Measurements from ENCODE around the gene GRAMD2B. TPM values are rescaled to one million over a fixed set of nuclear protein-coding genes. Genes with fewer than 3 reads are reported as not detected.

Gene GRAMD2B
- total and polyA plus RNA-seq, 2 of the 13 experiments (the other 11 are each of a cell fraction or from before 2014, with no cell fraction given): 8.1 to 10.6 TPM

DNA sequence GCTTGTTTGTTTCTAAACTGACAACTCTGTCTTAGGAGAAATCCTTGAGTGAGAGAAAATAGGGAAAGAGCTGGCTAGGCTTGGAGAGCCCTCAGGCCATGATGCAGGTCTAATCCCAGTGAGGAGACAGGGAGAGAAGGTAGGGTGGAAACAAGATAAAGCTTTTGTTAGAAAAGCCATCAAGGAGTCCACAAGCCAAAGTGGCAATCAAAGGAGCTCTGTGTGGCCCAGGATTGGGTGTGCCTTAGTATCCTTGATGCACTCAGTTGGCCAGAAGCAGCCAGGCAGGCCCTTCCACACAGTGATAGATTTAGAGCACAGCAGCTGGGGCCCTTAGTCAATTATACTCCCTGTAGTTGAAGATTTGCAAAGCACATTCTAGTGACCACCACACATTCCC, 97.9 kb downstream of the GRAMD2B start:
- intact Hi-C loops (cut with micrococcal nuclease; ENCODE audit: unreplicated experiment) (no loop called here), in situ Hi-C loops (cut with HindIII; ENCODE audit: extremely low pct_ligation_motif_present, low pct_unique_long_range_greater_than_20kb) (no loop called here)
- TF ChIP-seq ZNF484 (CRISPR knock-in tag; IDR thresholded peaks at IDR 0.05; ENCODE audit: borderline replicate concordance, low read depth) (no peak), NFIC (IDR thresholded peaks at IDR 0.05; ENCODE audit: low read length) (no peak)
- Histone ChIP-seq H3K4me2 (ENCODE audit: low read depth, low read length) (no peak overlapping the region), H3K27ac (ENCODE audit: extremely low read length, insufficient read depth, low read length) (no peak overlapping the region), H4K20me1 (ENCODE audit: insufficient read depth, low read length) (no peaks in the 10 kb centered on the region), H3K27me3 (ENCODE audit: control insufficient read depth in 1 of 2, insufficient read depth in 2 of 2, low read length in 2 of 2) (no peaks in the 10 kb centered on the region), H2AFZ (ENCODE audit: low read length) (no peak overlapping the region), H3K4me1 (ENCODE audit: insufficient read depth, low read length) (no peaks in the 10 kb centered on the region; the same call in 1 of the 2 replicates), H3K36me3 (replicated peaks in 1 of 2; ENCODE audit: control insufficient read depth in 1 of 2, insufficient read depth in 2 of 2, low read length in 2 of 2) (no peaks in the 10 kb centered on the region), H3K9me3 (ENCODE audit: low read length) (no peaks in the 10 kb centered on the region), H3K79me2 (ENCODE audit: insufficient read depth, low read length) (no peaks in the 10 kb centered on the region), H3K9ac (ENCODE audit: insufficient read depth, low read depth, low read length) (no peak overlapping the region), H3K4me3 (replicated peaks in 1 of 3; ENCODE audit: insufficient read depth in 1 of 3, low read depth in 2 of 3, low read length in 3 of 3) (no peak overlapping the region)
- CTCF ChIA-PET (ENCODE audit: low intra/inter-chr PET ratio, low total read pairs): no interaction called here
- POLR2A ChIA-PET: no interaction called here
- DNase-seq (ENCODE audit: low spot score) (no peak), ATAC-seq (no peak), FAIRE-seq (no peak)
- BruUV-seq (replicated peaks): no TSS peak

DNA sequence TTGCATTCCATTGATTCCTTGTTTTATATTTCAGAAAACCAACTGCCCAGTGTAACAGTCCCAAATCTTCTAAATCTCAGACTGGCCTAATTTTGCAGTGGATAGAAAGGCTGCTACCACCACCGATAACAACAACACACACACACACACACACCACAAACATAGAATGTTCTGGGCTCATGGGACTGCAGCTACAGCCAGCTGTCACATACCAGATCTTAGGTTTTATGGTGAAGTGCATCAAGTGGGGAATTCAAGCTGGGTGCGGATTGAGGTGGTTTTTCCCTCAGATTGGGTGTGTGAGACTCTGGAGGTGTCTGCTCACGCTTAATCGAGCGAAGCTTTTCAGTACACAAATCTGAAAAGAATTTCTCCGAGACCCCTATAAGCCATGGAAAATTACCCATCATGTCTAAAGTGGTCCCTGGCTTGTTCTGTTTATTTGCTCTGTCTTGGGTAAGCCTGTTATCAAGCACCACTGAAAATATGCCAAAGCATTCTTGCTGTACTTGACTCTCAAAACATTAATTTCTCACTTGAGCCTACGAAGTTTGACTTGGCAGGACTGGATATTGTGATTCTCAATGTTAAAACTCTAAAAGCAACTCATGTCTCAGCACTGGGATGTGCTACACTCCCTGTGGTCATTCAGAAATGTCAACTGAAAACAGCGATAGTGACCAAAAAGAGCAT, 100.8 kb downstream of the GRAMD2B start:
- DNase-seq (ENCODE audit: low spot score): no peak
- TF ChIP-seq MYNN (CRISPR knock-in tag; IDR thresholded peaks at IDR 0.05; ENCODE audit: low read depth) (no peak), ZNF362 (CRISPR knock-in tag; IDR thresholded peaks at IDR 0.05; ENCODE audit: borderline replicate concordance) (no peak), SP5 (CRISPR knock-in tag; IDR thresholded peaks at IDR 0.05; ENCODE audit: borderline replicate concordance, low read depth) (no peak), ZNF333 (CRISPR knock-in tag; IDR thresholded peaks at IDR 0.05; ENCODE audit: borderline replicate concordance) (no peak), POGK (CRISPR knock-in tag; conservative IDR thresholded peaks at IDR 0.05) (no peak), EEA1 (CRISPR knock-in tag; IDR thresholded peaks at IDR 0.05; ENCODE audit: borderline replicate concordance) (no peak), SOX5 (CRISPR knock-in tag; IDR thresholded peaks at IDR 0.05; ENCODE audit: borderline replicate concordance) (no peak)
- TF ChIP-seq, protein P1, sequence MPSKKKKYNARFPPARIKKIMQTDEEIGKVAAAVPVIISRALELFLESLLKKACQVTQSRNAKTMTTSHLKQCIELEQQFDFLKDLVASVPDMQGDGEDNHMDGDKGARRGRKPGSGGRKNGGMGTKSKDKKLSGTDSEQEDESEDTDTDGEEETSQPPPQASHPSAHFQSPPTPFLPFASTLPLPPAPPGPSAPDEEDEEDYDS (CRISPR knock-in tag; IDR thresholded peaks at IDR 0.05): no peak
- H3K4me1 ChIP-seq (ENCODE audit: insufficient read depth, low read length): peaks cover 7% of the 10 kb centered on the region; the same call in 1 of the 2 replicates
- intact Hi-C loops (cut with micrococcal nuclease; ENCODE audit: unreplicated experiment): no loop called here
- no peak overlapping the region for H3K4me3 ChIP-seq (replicated peaks in 1 of 3; ENCODE audit: insufficient read depth in 1 of 3, low read depth in 2 of 3, low read length in 3 of 3)
- no peaks in the 10 kb centered on the region for H3K27me3 ChIP-seq (ENCODE audit: control insufficient read depth in 1 of 2, insufficient read depth in 2 of 2, low read length in 2 of 2)
- CTCF ChIA-PET (ENCODE audit: low intra/inter-chr PET ratio, low total read pairs): no interaction called here
- no peaks in the 10 kb centered on the region for H4K20me1 ChIP-seq (ENCODE audit: insufficient read depth, low read length)
- in situ Hi-C loops (cut with HindIII; ENCODE audit: extremely low pct_ligation_motif_present, low pct_unique_long_range_greater_than_20kb): no loop called here
- no peak overlapping the region for H3K27ac ChIP-seq (ENCODE audit: extremely low read length, insufficient read depth, low read length)
- POLR2A ChIA-PET: no interaction called here
- no peak for FAIRE-seq
- no peak overlapping the region for H3K4me2 ChIP-seq (ENCODE audit: low read depth, low read length)
- no peaks in the 10 kb centered on the region for H3K79me2 ChIP-seq (ENCODE audit: insufficient read depth, low read length)
- H2AFZ ChIP-seq (ENCODE audit: low read length): no peak overlapping the region
- H3K9ac ChIP-seq (ENCODE audit: insufficient read depth, low read depth, low read length): no peak overlapping the region
- no peak for ATAC-seq
- H3K36me3 ChIP-seq (replicated peaks in 1 of 2; ENCODE audit: control insufficient read depth in 1 of 2, insufficient read depth in 2 of 2, low read length in 2 of 2): no peaks in the 10 kb centered on the region
- 65% methylated on average over 8 of the region's 8 CpGs for WGBS (ENCODE audit: low lambda C conversion rate)
- no peaks in the 10 kb centered on the region for H3K9me3 ChIP-seq (ENCODE audit: low read length)
- no TSS peak for BruUV-seq (replicated peaks)

Measured in HepG2 (cell line).